Fibroblast of peridontal ligament (primary cell): Measurements from ENCODE around the gene TNNC2.
"Not testable (repeated sequence)": the region's sequence is repeated elsewhere in the genome, so short reads cannot be mapped to it uniquely, and the experiment has no call there.

Experiments
- DNase-seq: peaks from one replicate; pipeline ENCODE4 v3.0.0-alpha.2; 2010; ENCODE audit errors: extremely low read depth

TNNC2 gene

GRCh38 chr20:45848969-45849582 is 22.0 kb upstream of the TNNC2 start:
- no peak for DNase-seq

GRCh38 chr20:45848421-45848820 is 21.3 kb upstream of the TNNC2 start:
- no peak for DNase-seq

DNA sequence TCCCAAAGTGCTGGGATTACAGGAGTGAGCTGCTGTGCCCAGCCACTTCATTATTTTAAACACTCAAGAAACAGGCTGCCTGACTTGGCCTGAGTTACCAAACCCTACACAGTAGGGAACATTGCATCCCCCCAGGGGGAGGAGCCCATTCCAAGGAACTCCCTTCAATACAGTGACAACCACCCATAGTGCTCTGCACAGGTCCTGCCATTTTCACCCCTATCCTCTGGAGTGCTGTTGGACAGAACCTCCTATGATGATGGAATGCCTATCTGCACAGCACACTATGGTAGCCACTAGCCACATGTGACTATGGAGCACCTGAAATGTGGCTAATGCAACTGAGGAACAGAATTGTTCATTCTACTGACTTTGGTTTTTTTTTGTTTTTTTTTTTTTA is 18.3 kb upstream of the TNNC2 start:
- DNase-seq = no peak

GRCh38 chr20:45843506-45843905 is 16.4 kb upstream of the TNNC2 start:
- no peak for DNase-seq

DNA sequence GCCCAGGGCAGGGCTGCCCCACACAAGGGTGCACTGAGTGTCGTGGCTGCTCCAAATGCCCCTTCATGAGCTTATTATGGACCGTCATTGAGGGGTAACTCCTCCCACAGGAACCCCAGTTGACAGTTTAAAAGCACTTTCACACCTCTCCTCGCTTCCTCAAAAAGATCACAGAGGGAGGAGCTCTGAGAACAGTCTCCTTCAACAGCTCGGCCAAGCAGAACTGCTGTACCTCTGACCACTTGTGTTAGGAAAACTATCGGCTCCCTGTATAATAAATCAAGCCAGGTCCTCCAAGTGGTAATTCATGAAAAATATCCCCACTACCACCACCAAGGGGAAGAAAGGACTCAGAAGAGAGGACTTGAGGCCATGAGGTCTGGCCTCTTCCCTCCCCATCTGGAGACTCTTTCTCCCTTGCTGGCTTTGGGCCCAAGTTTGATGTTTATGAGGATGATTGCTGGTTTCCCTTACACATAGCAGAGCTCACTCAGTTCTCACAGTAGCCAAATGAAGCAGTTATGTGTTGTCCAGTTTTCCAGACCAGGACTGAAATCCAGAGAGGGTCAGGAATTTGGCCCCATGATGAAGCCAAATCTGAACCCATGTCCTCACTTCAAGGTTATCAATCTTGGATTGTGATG is 15.2 kb upstream of the TNNC2 start:
- DNase-seq = peak; percentile 83

DNA sequence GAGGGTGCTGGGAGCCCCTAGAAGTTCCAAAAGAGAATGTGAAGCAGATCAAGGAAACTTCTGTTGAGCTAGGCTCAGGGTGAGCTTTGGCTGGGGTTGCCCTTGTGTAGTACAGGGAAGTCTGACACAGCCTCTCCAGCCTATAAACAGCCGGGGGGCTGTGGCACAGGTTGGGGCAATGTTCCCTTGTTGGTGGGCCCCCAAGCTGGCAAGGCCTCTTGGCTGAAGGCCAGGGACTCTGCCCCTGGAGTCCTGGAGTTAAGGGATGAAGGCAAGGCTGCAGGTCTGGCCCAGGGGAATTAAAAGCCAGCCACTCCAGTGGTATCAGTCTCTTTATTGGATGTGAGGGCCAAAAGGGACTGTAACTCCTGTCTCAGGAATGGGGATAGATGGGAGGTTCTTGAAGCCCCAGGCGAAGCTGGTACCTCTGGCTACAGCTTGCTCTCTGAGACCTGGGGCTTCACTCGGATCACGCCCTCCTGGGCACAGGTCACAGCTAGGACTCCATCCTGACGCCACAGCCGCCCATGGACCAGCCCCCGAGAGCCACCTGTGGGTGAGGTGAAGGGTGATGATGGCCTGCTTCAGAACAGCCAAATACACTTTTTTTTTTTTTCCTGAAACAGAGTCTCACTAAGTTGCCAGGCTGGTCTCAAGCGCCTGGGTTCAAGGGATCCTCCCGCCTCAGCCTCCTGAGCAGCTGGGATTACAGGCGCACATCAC is 14.5 kb upstream of the TNNC2 start:
- DNase-seq = no peak

GRCh38 chr20:45840700-45841198 is 13.6 kb upstream of the TNNC2 start:
- DNase-seq = no peak

DNA sequence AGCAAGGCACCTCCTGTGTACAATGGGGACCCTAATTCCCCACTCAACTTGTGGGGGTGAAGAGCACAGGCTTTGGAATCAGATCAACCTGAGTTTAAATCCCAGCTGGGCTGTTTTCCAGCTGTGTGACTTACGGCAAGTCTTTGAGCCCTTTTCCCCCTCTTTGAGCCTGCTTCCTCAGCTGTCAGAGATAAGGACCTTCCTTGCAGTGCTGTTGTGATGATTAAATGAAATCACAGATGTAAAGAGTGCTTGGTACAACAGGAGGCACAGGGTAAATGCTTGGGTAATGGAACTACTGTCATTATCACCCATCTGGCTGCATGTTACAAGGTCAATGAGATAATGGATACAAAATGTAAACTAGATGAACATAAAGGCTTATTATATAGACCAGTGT is 9.7 kb upstream of the TNNC2 start:
- no peak for DNase-seq

DNA sequence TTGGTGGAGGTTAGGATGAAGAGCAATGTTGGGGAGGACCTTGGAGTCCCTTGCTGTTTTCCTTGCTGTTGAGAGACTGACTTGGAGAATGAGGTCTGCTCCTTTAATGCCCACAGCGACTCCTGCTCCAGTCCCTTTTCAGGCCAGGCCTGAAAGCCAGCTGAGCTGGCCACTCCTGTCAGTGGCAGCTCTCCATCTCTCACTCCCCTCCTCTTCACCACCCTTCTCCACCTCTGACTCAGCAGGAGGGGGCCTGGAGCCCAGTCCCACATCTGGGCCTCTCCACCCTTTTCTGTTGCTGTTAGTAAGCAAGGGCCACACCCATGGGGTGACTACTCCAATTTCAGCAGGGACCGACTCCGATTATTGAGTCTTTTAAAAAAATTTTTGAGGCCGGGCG is 8.7 kb upstream of the TNNC2 start:
- DNase-seq = peak; percentile 76

DNA sequence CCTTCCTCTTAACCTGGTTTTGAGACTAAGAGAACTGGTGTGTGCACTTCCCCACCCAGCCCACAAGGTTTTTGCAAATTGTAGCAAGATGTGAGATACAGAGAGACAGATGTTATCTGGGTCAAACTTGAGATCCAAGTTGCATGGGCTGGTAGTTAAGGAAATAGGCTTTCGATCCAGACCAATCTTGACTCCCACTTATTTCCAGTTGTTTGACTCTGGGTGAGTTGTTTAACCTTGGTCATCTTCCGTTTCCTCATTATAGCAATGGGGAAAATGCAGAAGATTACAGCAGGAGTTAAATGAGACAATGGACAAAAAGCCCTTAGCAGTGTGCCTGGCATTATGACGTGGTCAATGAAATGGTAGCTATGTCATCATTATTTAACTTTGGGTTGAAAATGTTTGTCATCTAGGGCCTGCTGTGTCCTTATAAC is 8.2 kb upstream of the TNNC2 start:
- DNase-seq = peak; percentile 20

DNA sequence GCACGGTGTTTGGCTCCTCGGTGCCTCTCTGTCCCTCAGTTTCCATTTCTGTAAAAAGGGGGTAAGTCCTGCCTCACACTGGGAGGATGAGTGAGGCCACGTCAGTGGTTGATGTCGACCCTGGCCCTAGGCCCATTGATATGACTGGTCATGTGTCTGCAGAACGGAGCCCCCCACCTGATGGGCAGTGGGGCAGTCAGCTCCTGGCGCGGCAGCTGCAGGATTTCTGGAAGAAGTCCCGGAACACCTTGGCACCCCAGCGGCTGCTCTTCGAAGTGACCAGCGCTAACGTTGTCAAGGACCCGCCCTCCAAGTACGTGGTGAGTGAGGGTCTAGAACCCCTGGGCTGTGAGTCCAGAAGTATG is 7.7 kb upstream of the TNNC2 start:
- no peak for DNase-seq

DNA sequence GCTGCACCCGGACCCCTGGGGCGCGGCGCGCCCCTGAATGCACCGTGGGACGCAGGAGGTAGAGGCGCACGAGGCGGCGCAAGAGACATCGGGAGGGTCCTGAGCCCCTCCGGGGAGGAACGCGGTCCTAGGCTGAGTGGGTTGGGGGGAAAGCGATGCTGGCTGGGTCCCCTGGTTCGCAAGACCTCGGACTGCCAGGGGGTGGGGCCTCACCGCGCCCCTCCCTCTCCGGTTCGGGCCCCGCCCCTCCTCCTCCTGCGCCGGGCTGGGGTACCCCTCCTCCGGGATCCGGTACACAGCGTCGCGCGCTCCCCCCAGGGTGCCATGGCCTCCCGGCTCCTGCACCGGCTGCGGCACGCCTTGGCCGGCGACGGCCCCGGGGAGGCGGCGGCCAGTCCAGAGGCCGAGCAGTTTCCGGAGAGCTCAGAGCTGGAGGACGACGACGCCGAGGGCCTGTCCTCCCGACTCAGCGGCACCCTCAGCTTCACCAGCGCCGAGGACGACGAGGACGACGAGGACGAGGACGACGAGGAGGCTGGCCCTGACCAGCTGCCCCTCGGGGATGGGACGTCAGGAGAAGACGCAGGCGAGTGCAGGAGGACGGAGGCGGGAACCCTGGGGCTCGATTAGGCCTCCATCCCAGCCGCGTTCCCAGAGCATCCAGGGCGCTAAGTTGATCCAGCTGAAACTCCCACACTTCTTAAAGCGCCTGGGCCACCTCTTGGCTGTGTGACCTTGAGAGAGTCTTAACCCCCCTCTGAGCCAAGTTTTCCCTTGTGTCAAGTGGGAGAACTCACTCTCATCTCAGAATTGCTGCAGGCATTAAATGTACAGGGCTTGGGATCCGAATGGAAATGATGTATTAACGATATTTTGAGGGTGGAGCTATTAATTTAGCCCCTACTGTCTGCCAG is 7.0 kb upstream of the TNNC2 start:
- DNase-seq = peak; percentile 54

DNA sequence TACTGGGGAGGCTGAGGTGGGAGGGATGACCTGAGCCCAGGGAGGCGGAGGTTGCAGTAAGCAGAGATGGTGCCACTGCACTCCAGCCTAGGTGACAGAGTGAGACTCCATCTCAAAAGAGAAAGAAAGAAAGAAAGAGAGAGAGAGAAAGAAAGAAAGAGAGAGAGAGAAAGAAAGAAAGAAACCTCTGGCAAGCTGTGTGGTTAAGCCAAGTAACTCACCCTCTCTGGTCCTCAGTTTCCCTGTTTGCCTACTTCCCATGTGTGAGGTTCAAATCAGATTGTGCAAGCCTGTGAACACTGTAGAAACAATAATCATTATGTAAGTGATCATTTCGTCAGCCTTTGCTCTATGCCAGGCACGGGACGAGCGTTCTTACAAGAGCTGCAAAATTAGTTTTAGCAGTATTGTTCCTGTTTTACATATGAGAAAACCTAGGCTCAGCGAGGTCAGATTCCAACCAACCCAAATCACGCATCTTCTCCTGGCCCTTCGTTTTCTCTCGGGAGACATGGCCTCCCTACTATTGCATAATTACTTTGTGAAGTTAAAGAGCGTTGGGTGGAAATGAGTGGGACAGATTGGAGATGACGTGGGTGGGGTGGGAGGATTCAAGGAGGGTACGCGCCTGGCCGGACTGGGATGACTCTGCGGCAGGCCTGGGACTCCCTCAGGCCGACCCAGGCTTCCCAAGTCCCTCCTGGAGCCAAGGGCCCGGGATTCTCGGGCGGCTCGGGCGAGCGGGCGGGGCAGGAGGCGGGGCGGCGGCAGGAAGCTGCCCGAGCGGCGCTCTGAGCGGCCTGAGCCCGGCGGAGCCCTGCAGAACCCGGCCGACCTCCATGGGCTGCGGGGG is 6.1 kb upstream of the TNNC2 start, which contains the start of gene SNX21:
TSS of gene SNX21 (plus strand) at position 770 of the 853 bp plus-strand sequence. CDS start 121 bp downstream, outside the sequence.
- peak; percentile 97 for DNase-seq

DNA sequence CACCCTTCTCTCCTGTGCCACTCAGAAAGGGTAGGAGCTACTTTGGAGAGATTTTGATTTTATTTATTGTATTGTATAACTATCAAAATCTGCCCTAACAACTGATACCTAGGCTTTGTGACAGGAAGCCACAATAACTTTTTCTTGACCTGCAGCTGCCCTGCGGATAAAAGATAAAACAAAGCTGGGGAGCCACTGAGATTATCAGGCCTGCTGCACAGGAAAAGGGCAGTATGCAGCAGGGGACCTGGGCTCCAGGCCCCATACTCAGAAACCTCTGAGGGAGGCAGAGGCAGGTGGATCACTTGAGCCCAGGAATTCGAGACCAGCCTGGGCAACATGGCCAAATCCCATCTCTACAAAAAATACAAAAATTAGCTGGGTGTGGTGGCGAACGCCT is 5.5 kb upstream of the TNNC2 start:
- DNase-seq = no peak

DNA sequence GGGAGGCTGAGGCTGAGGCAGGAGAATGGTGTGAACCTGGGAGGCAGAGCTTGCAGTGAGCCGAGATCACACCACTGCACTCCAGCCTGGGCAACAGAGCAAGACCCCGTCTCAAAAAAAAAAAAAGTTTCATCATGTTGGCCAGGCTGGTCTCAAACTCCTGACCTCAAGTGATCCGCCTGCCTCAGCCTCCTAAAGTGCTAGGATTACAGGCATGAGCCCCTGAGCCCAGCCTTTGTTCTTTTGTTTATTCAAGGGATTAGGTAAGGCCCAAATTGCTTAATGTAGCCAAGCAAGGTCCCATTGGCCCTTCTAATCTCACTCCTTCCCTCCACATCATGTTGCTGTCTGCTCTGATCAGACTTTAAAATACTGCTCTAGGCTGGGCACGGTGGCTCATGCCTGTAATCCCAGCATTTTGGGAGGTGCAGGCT is 2.6 kb upstream of the TNNC2 start:
- not testable (repeated sequence) for DNase-seq

DNA sequence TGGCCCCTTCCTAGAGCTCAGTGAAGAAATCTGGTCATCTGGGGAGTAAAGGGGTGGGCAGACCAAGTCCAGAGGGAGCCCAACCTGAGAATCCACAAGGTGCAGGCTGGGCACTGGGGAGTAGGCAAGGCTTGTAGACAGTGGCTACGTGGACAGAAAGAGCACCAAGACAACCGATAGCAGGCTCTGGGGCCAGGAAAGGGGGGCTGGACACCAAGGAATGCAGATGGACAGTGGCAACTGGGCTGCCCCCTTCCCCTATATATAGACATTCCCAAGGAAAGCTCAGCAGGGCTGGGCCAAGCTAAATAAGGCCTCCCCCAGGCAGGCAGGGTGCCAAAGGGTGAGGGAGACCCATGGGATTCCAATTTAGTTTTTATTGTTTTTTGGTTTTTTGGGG is 1.5 kb upstream of the TNNC2 start:
- DNase-seq = peak; percentile 49

DNA sequence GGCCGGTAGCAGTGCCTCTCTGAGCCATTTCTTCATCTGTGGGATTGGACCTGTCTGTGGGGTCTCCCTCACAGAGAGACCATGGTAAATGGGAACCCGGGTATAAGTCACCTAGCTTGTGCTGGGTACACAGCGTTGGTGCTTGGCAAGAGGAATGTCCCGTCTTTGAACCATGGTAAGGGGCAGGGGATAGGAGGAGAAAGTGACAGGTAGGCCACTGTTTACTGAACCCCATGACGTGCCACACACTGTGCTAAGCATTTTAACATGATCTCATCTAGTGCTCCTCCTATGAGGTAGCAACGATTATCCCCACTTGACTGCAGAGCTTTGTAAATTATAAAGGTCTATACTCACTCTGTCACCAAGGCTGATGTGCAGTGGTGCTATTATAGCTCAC is 600 bp upstream of the TNNC2 start:
- no peak for DNase-seq

DNA sequence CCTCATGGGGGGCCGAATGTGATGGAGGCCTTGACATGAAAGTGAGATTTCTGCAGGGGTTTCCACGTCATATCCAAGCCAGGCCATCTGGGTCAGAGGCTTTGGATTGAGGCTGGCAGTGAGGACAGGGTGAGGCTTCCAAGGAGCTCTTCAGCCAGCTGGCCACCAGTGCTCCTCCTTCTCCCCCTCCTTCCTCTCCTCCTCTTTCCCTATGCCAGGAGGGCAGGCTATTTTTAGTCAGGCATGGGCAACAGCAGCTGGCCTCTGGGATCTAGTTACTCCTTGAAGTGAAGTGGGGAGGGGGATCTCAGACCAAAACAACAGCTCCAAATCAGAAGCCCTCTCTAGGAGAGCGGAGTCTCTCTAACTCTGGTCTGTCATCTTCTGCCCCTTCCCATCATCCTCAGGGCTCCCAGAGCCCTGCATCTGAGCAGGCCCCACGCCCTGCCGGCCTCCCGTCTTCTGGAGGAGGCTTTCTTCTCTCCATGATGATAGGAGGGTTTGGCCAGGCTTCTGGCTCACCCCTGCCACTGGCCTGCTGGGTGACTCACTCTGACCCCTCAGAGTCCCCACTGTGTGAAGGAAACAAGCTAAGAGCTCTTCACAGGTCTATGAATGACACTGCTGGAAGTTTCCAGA is 612 bp downstream of the TNNC2 start:
- peak; percentile 53 for DNase-seq

DNA sequence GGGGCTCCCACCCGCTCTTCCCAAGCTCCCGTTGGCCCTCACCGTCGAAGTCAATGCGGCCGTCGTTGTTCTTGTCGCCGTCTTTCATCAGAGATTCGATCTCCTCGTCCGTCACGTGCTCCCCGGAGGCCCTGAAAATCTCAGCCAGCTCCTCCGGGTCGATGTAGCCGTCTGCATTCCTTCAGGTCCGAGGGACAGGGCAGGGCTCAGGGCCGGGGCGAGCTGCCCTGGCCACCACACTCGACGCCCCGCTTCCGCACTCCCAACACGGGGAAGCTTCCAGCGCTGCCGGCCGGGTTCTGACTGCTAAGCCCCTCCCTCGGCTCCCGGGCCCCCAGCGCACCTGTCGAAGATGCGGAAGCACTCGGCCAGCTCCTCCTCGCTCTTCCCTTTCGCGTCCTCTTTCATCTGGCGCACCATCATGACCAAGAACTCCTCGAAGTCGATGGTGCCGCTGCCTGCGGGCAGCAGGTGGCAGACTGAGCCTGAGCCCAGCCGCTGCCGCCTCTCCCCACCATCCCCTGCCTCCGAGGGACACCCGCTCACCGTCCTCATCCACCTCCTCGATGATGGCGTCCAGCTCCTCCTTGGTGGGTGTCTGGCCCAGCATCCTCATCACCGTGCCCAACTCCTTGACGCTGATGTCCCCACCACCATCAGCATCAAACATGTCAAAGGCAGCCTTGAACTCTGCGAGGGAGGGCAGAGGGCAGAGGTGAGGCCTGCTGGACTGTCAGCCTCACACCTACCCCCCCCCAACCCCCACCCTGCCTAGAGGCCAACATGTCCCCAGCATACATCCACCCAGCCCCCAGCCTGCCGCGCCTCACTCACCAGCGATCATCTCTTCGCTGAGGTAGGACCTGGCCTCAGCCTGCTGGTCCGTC is 2.9 kb downstream of the TNNC2 start:
- peak; percentile 35 for DNase-seq
